IMR-90 (cell line): ENCODE results near the gene MRPL10.

ENCODE experiments used
- CEBPB ChIP-seq: IDR thresholded peaks from 2 replicates; pipeline ENCODE4 v1.6.1; 2012; ENCODE audit warnings: low read depth, low read length, improper control_type of control experiment
- CHD1 ChIP-seq: IDR thresholded peaks from 2 replicates; pipeline ENCODE4 v1.6.1; 2012; ENCODE audit warnings: low read depth, low read length, improper control_type of control experiment
- CTCF ChIP-seq: conservative IDR thresholded peaks from 2 replicates; pipeline ENCODE4 v1.5.1; 2012; ENCODE audit warnings: mild to moderate bottlenecking, low read depth, low read length, improper control_type of control experiment
- FOS ChIP-seq: fragments of 150-350 bp; IDR thresholded peaks from 2 replicates; pipeline ENCODE4 v1.6.1; 2016; ENCODE audit warnings: low read depth, low read length
- MAFK ChIP-seq: IDR thresholded peaks from 2 replicates; pipeline ENCODE4 v1.6.1; 2012; ENCODE audit warnings: low read depth, low read length, improper control_type of control experiment
- NFE2L2 ChIP-seq: fragments of 150-350 bp; IDR thresholded peaks from 2 replicates; pipeline ENCODE4 v1.6.1; 2016; ENCODE audit warnings: low read depth, mild to moderate bottlenecking, low read length
- POLR2A ChIP-seq: IDR thresholded peaks from 2 replicates; pipeline ENCODE4 v1.6.1; 2012; ENCODE audit warnings: mild to moderate bottlenecking, low read depth, low read length
- RAD21 ChIP-seq: IDR thresholded peaks from 2 replicates; pipeline ENCODE4 v1.6.1; 2012; ENCODE audit warnings: low read length, improper control_type of control experiment

DNA sequence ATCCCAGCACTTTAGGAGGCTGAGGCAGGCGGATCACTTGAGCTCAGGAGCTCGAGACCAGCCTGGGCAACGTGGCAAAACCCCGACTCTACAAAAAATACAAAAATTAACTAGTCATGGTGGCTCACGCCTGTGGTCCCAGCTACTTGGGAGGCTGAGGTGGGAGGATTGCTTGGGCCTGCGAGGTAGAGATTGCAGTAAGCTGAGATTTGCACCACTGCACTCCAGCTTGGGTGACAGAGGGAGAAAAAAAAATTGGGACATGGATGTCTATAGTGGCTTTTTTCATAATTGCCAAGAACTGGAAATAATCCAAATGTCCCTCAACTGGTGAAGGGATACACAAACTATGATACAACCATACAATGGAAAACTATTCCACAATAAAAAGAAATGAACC lies 38.4 kb downstream of the MRPL10 start:
- no peak for TF ChIP-seq CTCF
- no peak for TF ChIP-seq POLR2A
- no peak for TF ChIP-seq CHD1
- no peak for TF ChIP-seq MAFK
- TF ChIP-seq CEBPB, result no peak
- TF ChIP-seq NFE2L2, result no peak
- no peak for TF ChIP-seq RAD21
- TF ChIP-seq FOS, result no peak
